Stimulated activated CD8-positive, alpha-beta memory T cell treated with anti-CD3 and anti-CD28 coated beads, Interleukin-12 subunit alpha, Interleukin-12 subunit beta, amount 100 ng/mL, for 1 hour (primary cell): ENCODE data around the gene RBCK1.
"Not testable (repeated sequence)": the region's sequence is repeated elsewhere in the genome, so short reads cannot be mapped to it uniquely, and the experiment has no call there.

ENCODE experiments used
- DNase-seq: peaks from one replicate; pipeline ENCODE4 v3.0.0-alpha.2; 2020; ENCODE audit warnings: low read depth

RBCK1 gene

GRCh38 chr20:376089-376488 is 32.0 kb upstream of the RBCK1 start:
- DNase-seq, result no peak

GRCh38 chr20:376750-377149 is 31.3 kb upstream of the RBCK1 start:
- no peak for DNase-seq

GRCh38 chr20:377578-377977 is 30.5 kb upstream of the RBCK1 start:
- DNase-seq, result not testable (repeated sequence)

GRCh38 chr20:378961-379336 is 29.1 kb upstream of the RBCK1 start:
- no peak for DNase-seq

- peak; percentile 33 for DNase-seq
Observed at GRCh38 chr20:380763-381580, 27.1 kb upstream of the RBCK1 start.

- DNase-seq, result peak; percentile 41
Observed at GRCh38 chr20:381581-382290, 26.4 kb upstream of the RBCK1 start.

GRCh38 chr20:382291-383115 is 25.6 kb upstream of the RBCK1 start:
- no peak for DNase-seq

GRCh38 chr20:383889-384288 is 24.2 kb upstream of the RBCK1 start:
- no peak for DNase-seq

- DNase-seq, result no peak
Observed at GRCh38 chr20:384723-385122, 23.4 kb upstream of the RBCK1 start.

GRCh38 chr20:385448-385847 is 22.7 kb upstream of the RBCK1 start:
- DNase-seq, result no peak

GRCh38 chr20:386634-387033 is 21.5 kb upstream of the RBCK1 start:
- DNase-seq, result not testable (repeated sequence)

- no peak for DNase-seq
Observed at GRCh38 chr20:387520-387919, 20.6 kb upstream of the RBCK1 start.

GRCh38 chr20:388034-388994 is 19.8 kb upstream of the RBCK1 start:
- DNase-seq, result no peak

GRCh38 chr20:389220-389619 is 18.9 kb upstream of the RBCK1 start:
- DNase-seq, result no peak

GRCh38 chr20:391041-391711 is 16.9 kb upstream of the RBCK1 start:
- no peak for DNase-seq

- DNase-seq, result not testable (repeated sequence)
Observed at GRCh38 chr20:393296-393695, 14.8 kb upstream of the RBCK1 start.

GRCh38 chr20:396252-396618 is 11.9 kb upstream of the RBCK1 start:
- no peak for DNase-seq

GRCh38 chr20:396619-397431 is 11.3 kb upstream of the RBCK1 start:
- DNase-seq, result no peak

GRCh38 chr20:397432-398237 is 10.5 kb upstream of the RBCK1 start:
- no peak for DNase-seq
